Measurements from ENCODE around the gene PIWIL1.

PIWIL1 gene

GRCh38 chr12:130338794-130339601 is 1.3 kb downstream of the PIWIL1 start:
- DNase-seq: no peak

GRCh38 chr12:130339951-130340350 is 2.3 kb downstream of the PIWIL1 start:
- DNase-seq: no peak

- DNase-seq: no peak
Measured at GRCh38 chr12:130342442-130342841, 4.8 kb downstream of the PIWIL1 start.

DNA sequence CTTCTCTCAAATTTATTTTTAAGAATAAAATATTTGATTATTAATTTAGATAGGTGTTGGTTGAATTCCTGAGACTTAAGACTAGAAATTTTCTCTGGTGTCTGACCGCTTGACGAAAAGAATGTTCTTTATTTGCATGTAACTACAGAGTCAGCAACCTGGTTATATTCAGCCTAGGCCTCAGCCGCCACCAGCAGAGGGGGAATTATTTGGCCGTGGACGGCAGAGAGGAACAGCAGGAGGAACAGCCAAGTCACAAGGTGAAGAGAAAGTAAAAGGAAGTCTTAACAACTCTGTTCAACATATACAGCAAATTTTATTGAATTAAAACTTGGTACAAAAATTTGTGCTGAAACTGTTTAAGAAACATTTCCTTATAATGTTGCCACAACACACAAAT is 5.2 kb downstream of the PIWIL1 start:
- no peak for DNase-seq

- DNase-seq: no peak
Measured at GRCh38 chr12:130344529-130344928, 6.8 kb downstream of the PIWIL1 start.

- DNase-seq: no peak
Measured at GRCh38 chr12:130345292-130345691, 7.6 kb downstream of the PIWIL1 start.

DNA sequence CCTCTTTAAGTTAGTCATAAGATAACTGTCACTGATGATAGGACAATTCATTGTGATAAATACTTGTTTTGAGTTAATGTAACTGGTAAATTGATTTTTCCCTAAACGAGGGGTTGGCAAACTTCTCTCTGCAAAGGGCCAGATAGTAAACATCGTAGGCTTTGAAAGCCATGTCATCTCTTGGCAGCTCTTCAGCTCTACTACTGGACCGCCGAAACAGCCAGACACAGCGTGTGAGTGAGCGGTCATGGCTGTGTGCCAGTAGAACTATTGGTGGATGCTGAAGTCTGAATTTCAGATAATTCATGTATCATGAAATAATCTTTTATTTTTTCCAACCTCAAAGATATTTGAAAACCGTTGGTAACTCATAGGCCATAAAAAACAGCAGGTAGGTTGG is 9.9 kb downstream of the PIWIL1 start:
- no peak for DNase-seq

GRCh38 chr12:130350715-130351114 is 13.0 kb downstream of the PIWIL1 start:
- no peak for DNase-seq

DNA sequence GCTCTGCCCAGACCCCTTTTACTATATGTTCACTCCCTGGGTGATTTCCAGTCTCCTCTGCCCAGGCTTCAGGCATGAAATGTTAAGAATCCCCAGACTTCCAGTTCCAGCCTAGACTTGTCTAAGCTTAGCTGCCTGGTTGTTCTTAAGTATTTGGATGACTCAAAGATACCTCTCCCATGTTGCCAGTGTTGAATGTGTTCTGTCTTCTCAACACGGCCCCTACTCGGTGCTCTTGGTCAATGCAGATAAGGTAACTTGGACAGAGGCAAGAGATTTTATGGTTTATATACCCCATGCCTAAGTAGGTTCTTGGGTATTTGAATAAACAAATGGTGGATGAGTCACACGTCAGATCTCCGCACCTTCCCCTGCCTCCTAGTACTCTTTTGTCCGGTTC is 13.6 kb downstream of the PIWIL1 start:
- no peak for DNase-seq

GRCh38 chr12:130353081-130353480 is 15.4 kb downstream of the PIWIL1 start:
- DNase-seq: no peak

GRCh38 chr12:130354407-130354806 is 16.7 kb downstream of the PIWIL1 start:
- no peak for DNase-seq

DNA sequence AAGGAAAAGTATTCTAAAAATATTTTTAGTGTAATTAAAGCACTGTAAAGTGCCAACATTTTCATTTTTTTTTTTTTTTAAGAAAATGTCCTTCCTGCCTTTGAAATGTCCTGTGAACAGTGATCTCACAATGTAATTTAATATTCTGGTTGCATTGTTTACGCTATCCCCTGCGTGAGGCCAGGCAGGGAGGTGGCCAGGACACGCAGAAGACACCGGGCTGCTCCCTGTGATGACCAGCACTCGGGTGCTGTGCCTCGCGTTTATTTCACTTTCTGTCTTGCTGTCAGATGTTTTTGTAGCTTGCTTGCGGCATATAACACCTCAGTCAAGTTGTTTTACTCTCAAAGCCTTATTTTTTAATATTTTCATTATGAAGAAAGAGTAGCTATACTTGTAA is 18.5 kb downstream of the PIWIL1 start:
- DNase-seq: no peak

DNA sequence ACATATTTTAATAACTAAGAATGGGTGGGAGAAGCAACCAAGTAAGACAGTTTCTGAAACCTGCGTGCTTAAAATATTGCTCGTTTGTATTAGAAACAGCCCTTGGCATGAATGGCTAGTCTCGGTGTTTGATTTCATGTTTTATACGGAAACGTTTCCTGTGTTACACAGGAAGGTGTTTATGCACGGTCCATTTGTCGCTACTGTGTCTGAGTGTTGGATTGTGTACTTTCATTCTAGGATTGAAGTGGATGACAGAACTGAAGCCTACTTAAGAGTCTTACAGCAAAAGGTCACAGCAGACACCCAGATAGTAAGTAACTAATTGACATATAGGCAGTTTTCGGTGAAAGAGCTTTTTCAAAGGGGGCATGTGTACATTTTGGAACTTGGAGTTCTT is 19.6 kb downstream of the PIWIL1 start:
- no peak for DNase-seq

GRCh38 chr12:130357729-130358330 is 20.1 kb downstream of the PIWIL1 start:
- DNase-seq: no peak

- no peak for DNase-seq
Measured at GRCh38 chr12:130362060-130362459, 24.4 kb downstream of the PIWIL1 start.

DNA sequence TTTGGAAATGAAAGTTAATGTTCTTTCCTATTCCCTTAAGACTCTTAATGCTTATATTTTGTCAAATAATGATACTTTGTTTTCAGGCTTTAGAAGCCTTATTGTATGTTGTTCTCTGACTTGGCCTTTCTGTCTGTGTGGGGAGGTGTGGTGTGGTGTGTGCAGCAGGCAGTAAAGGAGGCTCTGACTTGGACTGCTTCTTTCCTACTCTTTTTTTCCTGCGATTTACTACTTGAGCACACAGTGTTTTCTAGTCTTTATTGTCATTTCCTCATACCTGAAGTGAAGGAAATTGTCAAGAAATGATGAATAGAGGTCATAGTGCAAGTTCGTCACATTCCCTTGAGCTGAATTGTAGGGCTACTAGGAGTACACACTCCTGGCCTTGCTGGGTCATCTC is 26.9 kb downstream of the PIWIL1 start:
- no peak for DNase-seq

DNA sequence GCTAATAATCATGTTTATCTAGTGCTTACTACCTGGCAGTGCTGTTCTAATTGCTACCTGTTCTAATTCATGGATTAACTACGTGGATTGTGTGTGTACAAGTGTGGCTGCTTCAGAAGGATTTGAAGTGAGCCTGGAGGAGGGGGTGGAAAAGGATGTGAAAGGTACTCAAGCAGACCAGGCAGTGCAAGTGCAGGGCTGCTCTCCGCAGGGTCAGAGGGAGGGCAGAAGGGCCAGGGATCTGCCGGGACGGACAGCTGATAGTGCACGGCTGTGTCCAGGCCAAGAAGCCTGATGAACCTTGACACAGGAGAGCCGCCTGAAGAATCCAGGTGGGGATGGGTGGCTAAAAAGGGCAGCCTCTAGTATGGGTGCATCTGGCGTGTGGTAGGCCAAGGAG is 28.5 kb downstream of the PIWIL1 start:
- DNase-seq: no peak

DNA sequence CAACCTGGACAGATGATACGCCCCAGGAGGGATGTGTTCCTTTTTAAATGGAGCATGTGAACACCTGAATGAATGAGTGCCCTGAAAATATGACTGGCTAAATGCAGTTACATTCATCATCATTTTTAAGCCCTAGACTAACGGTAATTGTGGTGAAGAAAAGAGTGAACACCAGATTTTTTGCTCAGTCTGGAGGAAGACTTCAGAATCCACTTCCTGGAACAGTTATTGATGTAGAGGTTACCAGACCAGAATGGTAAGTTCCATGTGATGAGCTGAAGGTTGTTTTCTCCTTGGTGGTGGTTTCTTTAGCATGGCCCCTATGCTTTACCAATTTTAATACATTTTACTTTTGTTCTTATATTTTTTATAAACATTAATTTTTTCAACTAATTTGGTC is 29.3 kb downstream of the PIWIL1 start:
- DNase-seq: no peak

GRCh38 chr12:130367523-130367922 is 29.8 kb downstream of the PIWIL1 start:
- DNase-seq: no peak

GRCh38 chr12:130369816-130370215 is 32.1 kb downstream of the PIWIL1 start:
- no peak for DNase-seq

DNA sequence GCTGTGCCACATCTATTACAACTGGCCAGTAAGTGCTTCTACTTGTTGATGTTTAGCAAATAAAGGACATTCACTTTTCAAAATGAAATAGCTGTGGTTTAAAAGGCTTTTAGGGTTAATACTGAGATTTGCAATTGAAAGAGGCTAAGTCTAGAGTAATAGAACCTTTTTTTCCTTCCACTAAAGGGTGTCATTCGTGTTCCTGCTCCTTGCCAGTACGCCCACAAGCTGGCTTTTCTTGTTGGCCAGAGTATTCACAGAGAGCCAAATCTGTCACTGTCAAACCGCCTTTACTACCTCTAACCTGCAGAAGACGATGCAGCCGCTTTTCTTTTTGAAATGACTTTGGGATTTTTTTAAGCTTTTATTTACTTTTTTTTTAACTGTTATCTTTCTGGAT is 33.6 kb downstream of the PIWIL1 start:
- DNase-seq: no peak

- no peak for DNase-seq
Measured at GRCh38 chr12:130372936-130373335, 35.2 kb downstream of the PIWIL1 start.

- no peak for DNase-seq
Measured at GRCh38 chr12:130374083-130374482, 36.4 kb downstream of the PIWIL1 start.
